ENCODE measurements around the gene SPACA4. TPM values are rescaled to one million over a fixed set of nuclear protein-coding genes. Genes with fewer than 3 reads are reported as not detected.

The SPACA4 gene
- polyA plus RNA-seq, 4 donors = 0.22 to 4.9 TPM; not detected in 2

DNA sequence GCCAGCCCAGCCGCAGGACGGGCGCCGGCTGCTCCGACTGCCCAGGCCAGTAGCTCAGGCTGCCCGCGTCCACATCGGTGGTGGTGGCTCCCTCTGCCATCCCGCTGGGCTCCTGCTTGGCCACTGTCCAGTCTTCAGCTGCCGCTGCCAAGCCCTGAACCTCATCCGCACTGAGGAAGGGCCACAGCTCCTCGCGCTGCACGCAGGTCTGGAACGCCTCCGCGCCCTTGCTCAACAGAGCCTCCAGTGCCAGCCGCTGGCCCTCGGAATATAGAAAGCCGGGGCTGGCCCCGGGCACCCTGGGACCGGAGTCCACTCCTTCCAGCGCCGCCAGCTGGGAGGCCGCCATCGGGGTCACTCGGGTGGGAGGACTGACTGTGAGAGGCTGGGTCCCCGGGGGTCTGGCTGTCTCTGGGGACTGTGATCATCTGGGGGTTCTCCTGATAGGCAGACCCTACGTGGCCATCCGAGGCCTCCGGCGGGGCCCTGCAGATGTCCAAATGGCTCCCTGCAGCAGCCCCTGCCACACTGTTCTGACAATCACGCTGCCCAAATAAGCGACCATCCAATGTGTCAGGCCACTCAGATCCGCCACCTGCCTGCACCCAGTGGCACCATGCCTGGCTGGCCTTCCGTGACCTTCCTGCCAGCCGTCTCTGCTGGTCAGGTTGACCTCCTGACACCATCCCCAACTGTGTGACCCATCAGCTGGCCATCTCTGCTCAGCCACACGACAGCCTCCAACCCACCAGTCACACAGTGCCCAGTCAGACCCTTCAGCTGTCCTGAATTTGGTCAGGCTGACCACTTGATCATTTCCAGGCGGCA, 6.7 kb downstream of the SPACA4 start:
- peaks cover 2 to 76% (median 16%) of the 10 kb centered on the region in 3 donors for H3K36me3 ChIP-seq (ENCODE audit: control insufficient read depth in 3 of 3, insufficient read depth in 2 of 3, low read depth in 1 of 3, low read length in 3 of 3)
- WGBS, 3 donors = 14 to 66% (median 48%) methylated on average over 30 to 39 of the region's 39 CpGs
- H3K4me3 ChIP-seq (ENCODE audit: low read depth in 1 of 3, low read length in 3 of 3) = peak overlapping the region; percentile 12 to 68 (median 65)
- DNase-seq (peak; percentile 31 to 80), FAIRE-seq (no peak)
- no peaks in the 10 kb centered on the region for H3K27me3 ChIP-seq (ENCODE audit: control insufficient read depth in 3 of 3, insufficient read depth in 3 of 3, low read length in 3 of 3)
- H3K27ac ChIP-seq (ENCODE audit: low read depth in 1 of 3, low read length in 2 of 3) = peak overlapping the region; percentile 95 to 97 (median 96)
- H3K9me3 ChIP-seq (ENCODE audit: control insufficient read depth in 2 of 2, insufficient read depth in 1 of 2, low read depth in 1 of 2, low read length in 1 of 2) = no peaks in the 10 kb centered on the region
- H3K4me1 ChIP-seq (ENCODE audit: control insufficient read depth in 3 of 3, insufficient read depth in 2 of 3, low read depth in 1 of 3, low read length in 2 of 3) = peaks cover 0 to 44% (median 5%) of the 10 kb centered on the region in 3 donors

- 7 to 50% (median 32%) methylated on average over 13 of the region's 13 CpGs for WGBS, 3 donors
- Histone ChIP-seq H3K9me3 (ENCODE audit: control insufficient read depth in 2 of 2, insufficient read depth in 1 of 2, low read depth in 1 of 2, low read length in 1 of 2) (no peaks in the 10 kb centered on the region), H3K4me1 (ENCODE audit: control insufficient read depth in 3 of 3, insufficient read depth in 2 of 3, low read depth in 1 of 3, low read length in 2 of 3) (peaks cover 0 to 44% (median 5%) of the 10 kb centered on the region in 3 donors), H3K4me3 (ENCODE audit: low read depth in 1 of 3, low read length in 3 of 3) (peak overlapping the region; percentile 17 to 68 (median 65)), H3K27ac (ENCODE audit: low read depth in 1 of 3, low read length in 2 of 3) (peak overlapping the region; percentile 95 to 97 (median 96)), H3K27me3 (ENCODE audit: control insufficient read depth in 3 of 3, insufficient read depth in 3 of 3, low read length in 3 of 3) (no peaks in the 10 kb centered on the region), H3K36me3 (ENCODE audit: control insufficient read depth in 3 of 3, insufficient read depth in 2 of 3, low read depth in 1 of 3, low read length in 3 of 3) (peaks cover 2 to 76% (median 16%) of the 10 kb centered on the region in 3 donors)
- DNase-seq (peak in 1 of 2 donors; percentile 36), FAIRE-seq (no peak)
Observed at GRCh38 chr19:48613852-48614435, 7.4 kb downstream of the SPACA4 start.

DNA sequence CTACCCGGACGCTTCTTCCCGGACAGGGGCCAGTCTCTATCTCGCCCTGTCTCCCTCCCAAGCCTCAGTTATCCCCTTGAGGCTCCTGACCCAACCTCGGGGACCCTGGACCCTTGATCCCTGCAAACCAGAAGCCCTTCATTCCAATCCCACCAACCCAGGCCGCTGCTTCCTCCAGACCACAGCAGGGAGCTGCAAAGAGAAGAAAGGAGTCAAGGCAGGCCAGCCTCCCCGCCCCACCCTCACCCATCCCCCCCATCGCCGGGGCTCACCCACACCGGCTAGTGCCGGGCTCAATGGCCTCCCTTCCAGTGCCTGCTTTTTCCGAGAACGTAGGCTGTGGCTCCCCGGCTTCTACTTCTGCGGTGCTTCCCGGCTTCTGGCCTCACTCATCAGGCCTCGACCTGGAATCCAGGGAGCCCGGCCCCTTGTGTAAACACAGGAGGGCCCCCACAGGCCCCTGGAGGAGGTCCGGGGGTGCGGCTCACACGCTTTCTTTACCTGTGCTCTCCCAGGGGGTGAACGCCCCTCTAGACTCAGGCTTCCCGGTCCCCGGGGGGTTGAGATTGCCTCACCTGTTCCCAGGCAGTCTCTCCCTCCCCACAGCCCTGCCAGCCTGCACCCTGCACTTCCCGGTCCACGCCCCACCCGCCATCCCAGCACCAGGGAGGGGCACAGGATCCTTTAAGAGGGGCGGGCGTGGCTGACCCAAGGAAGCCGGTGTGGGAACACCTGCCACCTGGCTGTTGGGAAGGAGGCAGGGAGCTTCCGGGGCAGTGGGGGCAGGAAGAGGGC, 8.1 kb downstream of the SPACA4 start, which contains the start of gene FAM83E:
Gene FAM83E, minus strand, starts transcription at position 641 of the 795 bp plus-strand sequence. CDS start 1,704 bp downstream, outside the sequence.
- Histone ChIP-seq H3K9me3 (ENCODE audit: control insufficient read depth in 2 of 2, insufficient read depth in 1 of 2, low read depth in 1 of 2, low read length in 1 of 2) (no peaks in the 10 kb centered on the region), H3K27ac (ENCODE audit: low read depth in 1 of 3, low read length in 2 of 3) (peak within 1 kb of the TSS; percentile 95 to 97 (median 96)), H3K4me1 (ENCODE audit: control insufficient read depth in 3 of 3, insufficient read depth in 2 of 3, low read depth in 1 of 3, low read length in 2 of 3) (peaks cover 0 to 46% (median 5%) of the 10 kb centered on the region in 3 donors), H3K27me3 (ENCODE audit: control insufficient read depth in 3 of 3, insufficient read depth in 3 of 3, low read length in 3 of 3) (no peaks in the 10 kb centered on the region), H3K4me3 (ENCODE audit: low read depth in 1 of 3, low read length in 3 of 3) (peak within 1 kb of the TSS; percentile 17 to 68 (median 65)), H3K36me3 (ENCODE audit: control insufficient read depth in 3 of 3, insufficient read depth in 2 of 3, low read depth in 1 of 3, low read length in 3 of 3) (peaks cover 2 to 70% (median 16%) of the 10 kb centered on the region in 3 donors)
- no peak for FAIRE-seq
- peak; percentile 98 to 99 for DNase-seq
- WGBS, 3 donors = 10 to 45% (median 30%) methylated on average over 28 to 31 of the region's 31 CpGs

GRCh38 chr19:48615231-48616040, 8.9 kb downstream of the SPACA4 start:
- Histone ChIP-seq H3K9me3 (ENCODE audit: control insufficient read depth in 2 of 2, insufficient read depth in 1 of 2, low read depth in 1 of 2, low read length in 1 of 2) (no peaks in the 10 kb centered on the region), H3K4me3 (ENCODE audit: low read depth in 1 of 3, low read length in 3 of 3) (peak overlapping the region in 1 of 3 donors; percentile 65), H3K36me3 (ENCODE audit: control insufficient read depth in 3 of 3, insufficient read depth in 2 of 3, low read depth in 1 of 3, low read length in 3 of 3) (peaks cover 2 to 64% (median 16%) of the 10 kb centered on the region in 3 donors), H3K4me1 (ENCODE audit: control insufficient read depth in 3 of 3, insufficient read depth in 2 of 3, low read depth in 1 of 3, low read length in 2 of 3) (peaks cover 0 to 47% (median 5%) of the 10 kb centered on the region in 3 donors), H3K27ac (ENCODE audit: low read depth in 1 of 3, low read length in 2 of 3) (peak overlapping the region; percentile 90 to 97 (median 95)), H3K27me3 (ENCODE audit: control insufficient read depth in 3 of 3, insufficient read depth in 3 of 3, low read length in 3 of 3) (no peaks in the 10 kb centered on the region)
- no peak for FAIRE-seq
- 38 to 62% (median 57%) methylated on average over 19 of the region's 19 CpGs for WGBS, 3 donors
- no peak for DNase-seq

GRCh38 chr19:48616041-48616436, 9.5 kb downstream of the SPACA4 start:
- FAIRE-seq (no peak), DNase-seq (no peak)
- 55 to 80% (median 59%) methylated on average over 16 of the region's 16 CpGs for WGBS, 3 donors
- Histone ChIP-seq H3K4me3 (ENCODE audit: low read depth in 1 of 3, low read length in 3 of 3) (no peak overlapping the region), H3K9me3 (ENCODE audit: control insufficient read depth in 2 of 2, insufficient read depth in 1 of 2, low read depth in 1 of 2, low read length in 1 of 2) (no peaks in the 10 kb centered on the region), H3K36me3 (ENCODE audit: control insufficient read depth in 3 of 3, insufficient read depth in 2 of 3, low read depth in 1 of 3, low read length in 3 of 3) (peaks cover 2 to 60% (median 16%) of the 10 kb centered on the region in 3 donors), H3K27ac (ENCODE audit: low read depth in 1 of 3, low read length in 2 of 3) (peak overlapping the region; percentile 90 to 97 (median 95)), H3K4me1 (ENCODE audit: control insufficient read depth in 3 of 3, insufficient read depth in 2 of 3, low read depth in 1 of 3, low read length in 2 of 3) (peaks cover 0 to 47% (median 5%) of the 10 kb centered on the region in 3 donors), H3K27me3 (ENCODE audit: control insufficient read depth in 3 of 3, insufficient read depth in 3 of 3, low read length in 3 of 3) (no peaks in the 10 kb centered on the region)

GRCh38 chr19:48616491-48617056, 10.0 kb downstream of the SPACA4 start:
- no peak for DNase-seq
- FAIRE-seq = no peak
- no peaks in the 10 kb centered on the region for H3K27me3 ChIP-seq (ENCODE audit: control insufficient read depth in 3 of 3, insufficient read depth in 3 of 3, low read length in 3 of 3)
- 42 to 50% (median 45%) methylated on average over 12 of the region's 12 CpGs for WGBS, 3 donors
- H3K27ac ChIP-seq (ENCODE audit: low read depth in 1 of 3, low read length in 2 of 3) = peak overlapping the region; percentile 90 to 97 (median 95)
- peaks cover 2 to 61% (median 16%) of the 10 kb centered on the region in 3 donors for H3K36me3 ChIP-seq (ENCODE audit: control insufficient read depth in 3 of 3, insufficient read depth in 2 of 3, low read depth in 1 of 3, low read length in 3 of 3)
- peaks cover 0 to 47% (median 5%) of the 10 kb centered on the region in 3 donors for H3K4me1 ChIP-seq (ENCODE audit: control insufficient read depth in 3 of 3, insufficient read depth in 2 of 3, low read depth in 1 of 3, low read length in 2 of 3)
- no peaks in the 10 kb centered on the region for H3K9me3 ChIP-seq (ENCODE audit: control insufficient read depth in 2 of 2, insufficient read depth in 1 of 2, low read depth in 1 of 2, low read length in 1 of 2)
- H3K4me3 ChIP-seq (ENCODE audit: low read depth in 1 of 3, low read length in 3 of 3) = peak overlapping the region in 2 of 3 donors; percentile 81 to 98

DNA sequence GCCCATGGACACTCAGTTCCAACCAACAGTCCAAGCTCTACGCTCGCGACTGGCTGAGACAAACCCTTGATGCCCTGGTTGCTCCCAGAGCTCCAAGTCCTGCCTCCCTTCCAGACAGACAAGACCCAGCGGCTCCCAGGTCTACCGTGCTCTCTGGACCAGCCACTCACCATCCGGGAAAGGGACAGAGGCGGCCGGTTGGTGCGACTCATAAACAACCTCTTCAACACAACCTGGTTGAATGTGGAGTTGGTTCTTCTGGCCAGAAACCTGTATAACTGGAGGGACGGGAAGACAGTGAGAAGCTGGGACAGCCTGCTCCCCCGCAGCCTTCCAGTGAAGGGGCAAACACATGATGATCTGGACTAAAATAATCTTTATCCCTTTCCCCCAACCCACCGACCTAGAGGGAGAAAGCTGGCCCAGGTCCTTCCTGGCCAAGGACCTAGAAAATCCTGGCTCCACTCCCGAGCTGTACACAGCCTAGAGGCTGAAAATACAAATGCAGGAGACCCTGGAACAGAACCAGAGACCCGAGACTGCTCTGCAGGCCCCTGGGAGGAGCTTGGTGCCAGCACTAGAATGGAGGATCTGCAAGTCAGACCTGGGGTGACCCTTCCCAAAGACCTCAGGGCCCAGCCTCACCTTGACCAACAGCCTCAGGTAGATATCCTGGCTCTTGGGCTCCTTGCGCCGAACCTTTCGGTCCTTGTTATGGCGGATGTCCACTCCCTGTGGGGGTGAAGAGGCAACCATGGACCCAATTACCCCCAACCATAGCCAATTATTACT, 10.8 kb downstream of the SPACA4 start:
- FAIRE-seq (no peak), DNase-seq (peak in 1 of 2 donors; percentile 38)
- peak overlapping the region; percentile 90 to 97 (median 95) for H3K27ac ChIP-seq (ENCODE audit: low read depth in 1 of 3, low read length in 2 of 3)
- H3K4me3 ChIP-seq (ENCODE audit: low read depth in 1 of 3, low read length in 3 of 3) = peak overlapping the region; percentile 34 to 98 (median 81)
- H3K36me3 ChIP-seq (ENCODE audit: control insufficient read depth in 3 of 3, insufficient read depth in 2 of 3, low read depth in 1 of 3, low read length in 3 of 3) = peaks cover 0 to 54% (median 16%) of the 10 kb centered on the region in 3 donors
- WGBS, 3 donors = 28 to 48% (median 29%) methylated on average over 18 of the region's 18 CpGs
- H3K4me1 ChIP-seq (ENCODE audit: control insufficient read depth in 3 of 3, insufficient read depth in 2 of 3, low read depth in 1 of 3, low read length in 2 of 3) = peaks cover 0 to 47% (median 5%) of the 10 kb centered on the region in 3 donors
- H3K9me3 ChIP-seq (ENCODE audit: control insufficient read depth in 2 of 2, insufficient read depth in 1 of 2, low read depth in 1 of 2, low read length in 1 of 2) = no peaks in the 10 kb centered on the region
- H3K27me3 ChIP-seq (ENCODE audit: control insufficient read depth in 3 of 3, insufficient read depth in 3 of 3, low read length in 3 of 3) = no peaks in the 10 kb centered on the region

Measured in small intestine (tissue), 7 donors.